ENCODE results near the gene PRRC2B.

- TF ChIP-seq, protein P1, sequence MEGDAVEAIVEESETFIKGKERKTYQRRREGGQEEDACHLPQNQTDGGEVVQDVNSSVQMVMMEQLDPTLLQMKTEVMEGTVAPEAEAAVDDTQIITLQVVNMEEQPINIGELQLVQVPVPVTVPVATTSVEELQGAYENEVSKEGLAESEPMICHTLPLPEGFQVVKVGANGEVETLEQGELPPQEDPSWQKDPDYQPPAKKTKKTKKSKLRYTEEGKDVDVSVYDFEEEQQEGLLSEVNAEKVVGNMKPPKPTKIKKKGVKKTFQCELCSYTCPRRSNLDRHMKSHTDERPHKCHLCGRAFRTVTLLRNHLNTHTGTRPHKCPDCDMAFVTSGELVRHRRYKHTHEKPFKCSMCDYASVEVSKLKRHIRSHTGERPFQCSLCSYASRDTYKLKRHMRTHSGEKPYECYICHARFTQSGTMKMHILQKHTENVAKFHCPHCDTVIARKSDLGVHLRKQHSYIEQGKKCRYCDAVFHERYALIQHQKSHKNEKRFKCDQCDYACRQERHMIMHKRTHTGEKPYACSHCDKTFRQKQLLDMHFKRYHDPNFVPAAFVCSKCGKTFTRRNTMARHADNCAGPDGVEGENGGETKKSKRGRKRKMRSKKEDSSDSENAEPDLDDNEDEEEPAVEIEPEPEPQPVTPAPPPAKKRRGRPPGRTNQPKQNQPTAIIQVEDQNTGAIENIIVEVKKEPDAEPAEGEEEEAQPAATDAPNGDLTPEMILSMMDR (IDR thresholded peaks at IDR 0.05; ENCODE audit: low read depth, low read length), result no peak
- TF ChIP-seq EZH2phosphoT487 (IDR thresholded peaks at IDR 0.05; ENCODE audit: low read depth), result no peak
Measured at GRCh38 chr9:131438190-131438589, 44.3 kb downstream of the PRRC2B start.
